HL-60 (cell line): ENCODE results near the gene FAM76B.

Experiments used
- CTCF ChIP-seq: IDR thresholded peaks from one replicate; pipeline ENCODE4 v1.5.1; 2011; ENCODE audit warnings: low read length, control low read depth, inconsistent platforms; ENCODE audit not compliant: insufficient read depth
- GABPA ChIP-seq: IDR thresholded peaks from 2 replicates; pipeline ENCODE4 v1.6.1; 2012; ENCODE audit warnings: low read depth
- POLR2AphosphoS5 ChIP-seq: IDR thresholded peaks from 2 replicates; pipeline ENCODE4 v1.6.1; 2012; ENCODE audit warnings: low read depth
- REST ChIP-seq: IDR thresholded peaks from 2 replicates; pipeline ENCODE4 v1.6.1; 2012; ENCODE audit warnings: low read depth; ENCODE audit not compliant: insufficient replicate concordance
- SPI1 ChIP-seq: IDR thresholded peaks from 2 replicates; pipeline ENCODE4 v1.6.1; 2012; ENCODE audit warnings: low read depth, mild to moderate bottlenecking, borderline replicate concordance

GRCh38 chr11:95833378-95833777 is 43.8 kb upstream of the FAM76B start:
- no peak for TF ChIP-seq CTCF
- TF ChIP-seq REST = no peak
- TF ChIP-seq POLR2AphosphoS5 = no peak
- TF ChIP-seq SPI1 = no peak
- TF ChIP-seq GABPA = no peak
